Stimulated activated naive CD8-positive, alpha-beta T cell treated with anti-CD3 and anti-CD28 coated beads, Interleukin-15, amount 100 ng/mL, for 72 hours (primary cell): ENCODE data around the gene FBXO40.
"Not testable (repeated sequence)": the region's sequence is repeated elsewhere in the genome, so short reads cannot be mapped to it uniquely, and the experiment has no call there.

Experiments
- ATAC-seq: fragments of 150-1000 bp; cut with Tn5 transposase; 2 replicates; pipeline ENCODE4 v1.10.0; 2021; ENCODE audit warnings: mild to moderate bottlenecking, moderate library complexity
- DNase-seq, 2 donors: peaks; one replicate each; pipeline ENCODE4 v3.0.0; 2021 to 2022
- H3K27ac Mint-ChIP-seq, 2 donors: one replicate each; pipeline ENCODE4 v1.8.0; 2022; ENCODE audit warnings: mild to moderate bottlenecking in 2 of 2, mixed read lengths in 2 of 2, moderate library complexity in 2 of 2
- H3K27me3 Mint-ChIP-seq: one replicate; pipeline ENCODE4 v1.8.0; 2022; ENCODE audit warnings: mixed read lengths
- H3K4me1 Mint-ChIP-seq: one replicate; pipeline ENCODE4 v1.8.0; 2022; ENCODE audit warnings: mild to moderate bottlenecking, mixed read lengths
- H3K4me3 Mint-ChIP-seq, 2 donors: one replicate each; pipeline ENCODE4 v1.8.0; 2022; ENCODE audit warnings: mild to moderate bottlenecking in 2 of 2, mixed read lengths in 2 of 2, moderate library complexity in 1 of 2
- H3K9me3 Mint-ChIP-seq, 2 donors: one replicate each; pipeline ENCODE4 v1.8.0; 2022; ENCODE audit warnings: mixed read lengths in 2 of 2

FBXO40 gene

GRCh38 chr3:121598564-121598963, 5.4 kb downstream of the FBXO40 start:
- Mint-ChIP-seq H3K27ac (no peak overlapping the region), H3K9me3 (no peaks in the 10 kb centered on the region), H3K27me3 (no peaks in the 10 kb centered on the region), H3K4me3 (no peak overlapping the region), H3K4me1 (no peaks in the 10 kb centered on the region)
- ATAC-seq (no peak), DNase-seq (no peak)

- not testable (repeated sequence) for H3K4me1 Mint-ChIP-seq, H3K4me3 Mint-ChIP-seq, H3K27me3 Mint-ChIP-seq, ATAC-seq, H3K9me3 Mint-ChIP-seq, DNase-seq
- peak overlapping the region in 1 of 2 donors; percentile 4 for H3K27ac Mint-ChIP-seq
Measured at GRCh38 chr3:121599900-121600299, 6.7 kb downstream of the FBXO40 start.

- DNase-seq (no peak), ATAC-seq (no peak)
- H3K4me1 Mint-ChIP-seq, result no peaks in the 10 kb centered on the region
- no peak overlapping the region for H3K27ac Mint-ChIP-seq
- no peaks in the 10 kb centered on the region for H3K27me3 Mint-ChIP-seq
- no peak overlapping the region for H3K4me3 Mint-ChIP-seq
- no peaks in the 10 kb centered on the region for H3K9me3 Mint-ChIP-seq
Measured at GRCh38 chr3:121601212-121601812, 8.1 kb downstream of the FBXO40 start.

GRCh38 chr3:121604759-121605158, 11.6 kb downstream of the FBXO40 start:
- ATAC-seq, result no peak
- Mint-ChIP-seq H3K4me1 (no peaks in the 10 kb centered on the region), H3K4me3 (no peak overlapping the region), H3K27me3 (no peaks in the 10 kb centered on the region), H3K27ac (no peak overlapping the region), H3K9me3 (no peaks in the 10 kb centered on the region)
- no peak for DNase-seq

GRCh38 chr3:121606106-121606505, 12.9 kb downstream of the FBXO40 start:
- H3K27ac Mint-ChIP-seq, result no peak overlapping the region
- no peak for DNase-seq
- H3K4me3 Mint-ChIP-seq, result no peak overlapping the region
- no peaks in the 10 kb centered on the region for H3K27me3 Mint-ChIP-seq
- ATAC-seq, result no peak
- H3K4me1 Mint-ChIP-seq, result no peaks in the 10 kb centered on the region
- H3K9me3 Mint-ChIP-seq, result no peaks in the 10 kb centered on the region

- H3K4me1 Mint-ChIP-seq, result peaks cover 3% of the 10 kb centered on the region
Measured at GRCh38 chr3:121619691-121620090, 26.5 kb downstream of the FBXO40 start.

GRCh38 chr3:121621491-121621890, 28.3 kb downstream of the FBXO40 start:
- Mint-ChIP-seq H3K27ac (no peak overlapping the region), H3K9me3 (no peaks in the 10 kb centered on the region), H3K4me3 (no peak overlapping the region), H3K4me1 (peaks cover 6% of the 10 kb centered on the region), H3K27me3 (no peaks in the 10 kb centered on the region)
- no peak for DNase-seq
- no peak for ATAC-seq

More at GRCh38 chr3:121619691-121620090, 26.5 kb downstream of the FBXO40 start:
- no peaks in the 10 kb centered on the region for H3K9me3 Mint-ChIP-seq
- no peak overlapping the region for H3K27ac Mint-ChIP-seq
- no peak for DNase-seq
- ATAC-seq, result no peak
- H3K4me3 Mint-ChIP-seq, result no peak overlapping the region
- no peaks in the 10 kb centered on the region for H3K27me3 Mint-ChIP-seq

- ATAC-seq (no peak), DNase-seq (no peak)
- Mint-ChIP-seq H3K4me3 (no peak overlapping the region), H3K4me1 (peaks cover 6% of the 10 kb centered on the region), H3K27me3 (no peaks in the 10 kb centered on the region), H3K9me3 (no peaks in the 10 kb centered on the region), H3K27ac (peak overlapping the region in 1 of 2 donors; percentile 51)
Measured at GRCh38 chr3:121624147-121624899, 31.1 kb downstream of the FBXO40 start.

- H3K9me3 Mint-ChIP-seq, result no peaks in the 10 kb centered on the region
- ATAC-seq (no peak), DNase-seq (no peak)
- no peak overlapping the region for H3K27ac Mint-ChIP-seq
- no peak overlapping the region for H3K4me3 Mint-ChIP-seq
- H3K4me1 Mint-ChIP-seq, result peaks cover 10% of the 10 kb centered on the region
- H3K27me3 Mint-ChIP-seq, result no peaks in the 10 kb centered on the region
Measured at GRCh38 chr3:121626495-121626894, 33.3 kb downstream of the FBXO40 start.

- H3K4me1 Mint-ChIP-seq, result peaks cover 12% of the 10 kb centered on the region
- no peak for ATAC-seq
- no peak overlapping the region for H3K27ac Mint-ChIP-seq
Measured at GRCh38 chr3:121627211-121627610, 34.0 kb downstream of the FBXO40 start.

GRCh38 chr3:121627622-121628021, 34.4 kb downstream of the FBXO40 start:
- Mint-ChIP-seq H3K9me3 (no peaks in the 10 kb centered on the region), H3K4me3 (no peak overlapping the region), H3K27me3 (no peaks in the 10 kb centered on the region), H3K4me1 (peaks cover 12% of the 10 kb centered on the region), H3K27ac (peak overlapping the region in 1 of 2 donors; percentile 81)
- ATAC-seq (no peak), DNase-seq (no peak)

More at GRCh38 chr3:121627211-121627610, 34.0 kb downstream of the FBXO40 start:
- Mint-ChIP-seq H3K9me3 (no peaks in the 10 kb centered on the region), H3K27me3 (no peaks in the 10 kb centered on the region), H3K4me3 (no peak overlapping the region)
- no peak for DNase-seq

GRCh38 chr3:121629601-121630000, 36.4 kb downstream of the FBXO40 start:
- peaks cover 9% of the 10 kb centered on the region for H3K4me1 Mint-ChIP-seq
- H3K27ac Mint-ChIP-seq, result peak overlapping the region; percentile 4 to 96
- no peaks in the 10 kb centered on the region for H3K9me3 Mint-ChIP-seq
- H3K27me3 Mint-ChIP-seq, result no peaks in the 10 kb centered on the region
- peak; percentile 10 for ATAC-seq
- no peak overlapping the region for H3K4me3 Mint-ChIP-seq
- DNase-seq, result no peak

- Mint-ChIP-seq H3K4me1 (peaks cover 6% of the 10 kb centered on the region), H3K9me3 (no peaks in the 10 kb centered on the region), H3K27ac (peak overlapping the region; percentile 72 to 86), H3K27me3 (no peaks in the 10 kb centered on the region), H3K4me3 (no peak overlapping the region)
- DNase-seq, result no peak
- ATAC-seq, result no peak
Measured at GRCh38 chr3:121630355-121630754, 37.2 kb downstream of the FBXO40 start.

GRCh38 chr3:121637922-121638321, 44.7 kb downstream of the FBXO40 start:
- peak; percentile 54 for ATAC-seq
- peaks cover 31% of the 10 kb centered on the region for H3K4me1 Mint-ChIP-seq
- no peaks in the 10 kb centered on the region for H3K9me3 Mint-ChIP-seq
- H3K27me3 Mint-ChIP-seq, result no peaks in the 10 kb centered on the region
- H3K4me3 Mint-ChIP-seq, result no peak overlapping the region
- no peak for DNase-seq
- H3K27ac Mint-ChIP-seq, result peak overlapping the region; percentile 83 to 89

- H3K27me3 Mint-ChIP-seq, result no peaks in the 10 kb centered on the region
- peak overlapping the region; percentile 20 to 77 for H3K4me3 Mint-ChIP-seq
- ATAC-seq, result peak; percentile 55
- H3K4me1 Mint-ChIP-seq, result peaks cover 31% of the 10 kb centered on the region
- peak overlapping the region; percentile 99 to 100 for H3K27ac Mint-ChIP-seq
- no peaks in the 10 kb centered on the region for H3K9me3 Mint-ChIP-seq
- no peak for DNase-seq
Measured at GRCh38 chr3:121641127-121641526, 47.9 kb downstream of the FBXO40 start.

GRCh38 chr3:121642601-121643314, 49.6 kb downstream of the FBXO40 start:
- DNase-seq (no peak), ATAC-seq (no peak)
- Mint-ChIP-seq H3K4me1 (peaks cover 34% of the 10 kb centered on the region), H3K9me3 (no peaks in the 10 kb centered on the region), H3K27me3 (no peaks in the 10 kb centered on the region), H3K27ac (peak overlapping the region; percentile 12 to 90), H3K4me3 (no peak overlapping the region)
